OCI-LY7 (cell line): ENCODE results near the gene KRTAP5-9. TPM values are rescaled to one million over a fixed set of nuclear protein-coding genes. Genes with fewer than 3 reads are reported as not detected.
A peak's percentile ranks its signal among the peaks of the same experiment; 100 is the strongest.

Experiments
- Bru-seq: library from RNA; stranded (reverse); fragments of 400-500 nt; gene quantifications from one replicate; lab custom pipeline; 2021; lab: Mats Ljungman, UMichigan
- BruChase-seq, 2 experiments: library from RNA; stranded (reverse); fragments of 400-500 nt; gene quantifications; one replicate each; lab custom pipeline; 2021; lab: Mats Ljungman, UMichigan
- BruUV-seq: library from RNA; stranded (reverse); fragments of 400-500 nt; replicated peaks from 2 replicates; lab custom pipeline; 2021; lab: Mats Ljungman, UMichigan
- CTCF ChIA-PET: fragments of 300-600 bp; sonication (Branson Sonifier 250); formaldehyde crosslinking; loops from one replicate; lab custom pipeline; 2022; ENCODE audit warnings: antibody characterized with exemption; ENCODE audit not compliant: unreplicated experiment; lab: Charles Lee
- POLR2A ChIA-PET: fragments of 300-600 bp; sonication (Branson Sonifier 250); formaldehyde crosslinking; loops from one replicate; lab custom pipeline; 2022; ENCODE audit warnings: antibody characterized with exemption; lab: Charles Lee
- DNase-seq: peaks from one replicate; pipeline ENCODE4 v3.0.0-alpha.2; 2015; ENCODE audit warnings: low spot score
- H2AFZ ChIP-seq: fragments of 200-600 bp; sonication (generic), shearing (Covaris generic); 2 replicates; pipeline ENCODE4 v1.6.1; 2014; ENCODE audit warnings: mild to moderate bottlenecking, antibody characterized with exemption, low read length, moderate library complexity
- H3K27ac ChIP-seq: fragments of 200-600 bp; sonication (generic); 2 replicates; pipeline ENCODE4 v1.5.1; 2014; ENCODE audit warnings: mixed run types, low read depth, mild to moderate bottlenecking, moderate library complexity, low read length, inconsistent platforms; ENCODE audit not compliant: poor library complexity, severe bottlenecking
- H3K36me3 ChIP-seq: fragments of 200-600 bp; sonication (generic); 2 replicates; pipeline ENCODE4 v1.6.1; 2014; ENCODE audit warnings: mild to moderate bottlenecking, antibody characterized with exemption, low read length, moderate library complexity, mixed read lengths; ENCODE audit not compliant: insufficient read depth
- H3K4me1 ChIP-seq: fragments of 200-600 bp; sonication (generic); 2 replicates; pipeline ENCODE4 v1.5.1; 2014; ENCODE audit warnings: mild to moderate bottlenecking, low read length; ENCODE audit not compliant: insufficient read depth, poor library complexity, severe bottlenecking
- H3K4me2 ChIP-seq: fragments of 200-600 bp; sonication (generic); 2 replicates; pipeline ENCODE4 v1.6.1; 2014; ENCODE audit warnings: mild to moderate bottlenecking, low read length
- H3K4me3 ChIP-seq: fragments of 200-600 bp; sonication (generic); 2 replicates; pipeline ENCODE4 v1.5.1; 2014; ENCODE audit warnings: mild to moderate bottlenecking, low read depth, low read length; ENCODE audit not compliant: poor library complexity, severe bottlenecking
- H3K79me2 ChIP-seq: fragments of 200-600 bp; sonication (generic); 2 replicates; pipeline ENCODE4 v1.6.1; 2016; ENCODE audit warnings: low read depth, mild to moderate bottlenecking, low read length, moderate library complexity, mixed read lengths; ENCODE audit not compliant: insufficient read depth
- H3K9me2 ChIP-seq: fragments of 200-600 bp; sonication (generic); 2 replicates; pipeline ENCODE4 v1.6.1; 2016; ENCODE audit warnings: mild to moderate bottlenecking, low read length, mixed read lengths; ENCODE audit not compliant: insufficient read depth
- H3K9me3 ChIP-seq: fragments of 200-600 bp; sonication (generic); 2 replicates; pipeline ENCODE4 v1.6.1; 2014; ENCODE audit warnings: mild to moderate bottlenecking, mixed run types, low read length, mixed read lengths
- H4K20me1 ChIP-seq: fragments of 200-600 bp; sonication (generic); 2 replicates; pipeline ENCODE4 v1.6.1; 2014; ENCODE audit warnings: mild to moderate bottlenecking, antibody characterized with exemption, low read length, moderate library complexity, mixed read lengths; ENCODE audit not compliant: insufficient read depth
- EZH2phosphoT487 ChIP-seq: fragments of 200-600 bp; sonication (generic); IDR thresholded peaks from 2 replicates; pipeline ENCODE4 v1.6.1; 2018; ENCODE audit warnings: low read depth, borderline replicate concordance, mild to moderate bottlenecking, mixed run types, antibody characterized with exemption, low read length, moderate library complexity, mixed read lengths
- intact Hi-C: fragments of 100-400 bp; cut with micrococcal nuclease; formaldehyde crosslinking; loops from one replicate; pipeline ENCODE4 v1.10.0; 2022; ENCODE audit not compliant: unreplicated experiment
- long read RNA-seq: library from polyadenylated mRNA; stranded (forward); transcript quantifications from one replicate; pipeline ENCODE4 v2.0.0, GENCODE V29; 2022
- total RNA-seq, 2 experiments: library from RNA; depleted of rRNA in 1 of 2; stranded (reverse); fragments of >200 nt in 1 of 2; shearing (Covaris generic) in 1 of 2; gene quantifications; 2 replicates each; pipeline ENCODE4 v1.2.3, GENCODE V29; 2014 to 2022
- TF ChIP-seq, protein P1 (sequence below): fragments of 200-600 bp; sonication (generic); conservative IDR thresholded peaks from 2 replicates; pipeline ENCODE4 v1.5.1; 2014; ENCODE audit warnings: mild to moderate bottlenecking, antibody characterized with exemption, low read length, moderate library complexity, mixed read lengths

KRTAP5-9 gene, protein sequence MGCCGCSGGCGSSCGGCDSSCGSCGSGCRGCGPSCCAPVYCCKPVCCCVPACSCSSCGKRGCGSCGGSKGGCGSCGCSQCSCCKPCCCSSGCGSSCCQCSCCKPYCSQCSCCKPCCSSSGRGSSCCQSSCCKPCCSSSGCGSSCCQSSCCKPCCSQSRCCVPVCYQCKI
- total RNA-seq (2014; rRNA removed; shearing (Covaris generic)) (not detected in 2 replicates), total RNA-seq (2022) (not detected in 2 replicates), Bru-seq, nascent RNA (not detected), BruChase-seq, experiment 1, labeled RNA remaining after a 6-hour chase (not detected), BruChase-seq, experiment 2, labeled RNA remaining after a 2-hour chase (percentile 23 among the genes with signal in this experiment)
- long read RNA-seq, partial matches to known transcripts = 0 of 1 reads
- long read RNA-seq, other reads (novel, unspliced or antisense) = 0 of 1 reads

DNA sequence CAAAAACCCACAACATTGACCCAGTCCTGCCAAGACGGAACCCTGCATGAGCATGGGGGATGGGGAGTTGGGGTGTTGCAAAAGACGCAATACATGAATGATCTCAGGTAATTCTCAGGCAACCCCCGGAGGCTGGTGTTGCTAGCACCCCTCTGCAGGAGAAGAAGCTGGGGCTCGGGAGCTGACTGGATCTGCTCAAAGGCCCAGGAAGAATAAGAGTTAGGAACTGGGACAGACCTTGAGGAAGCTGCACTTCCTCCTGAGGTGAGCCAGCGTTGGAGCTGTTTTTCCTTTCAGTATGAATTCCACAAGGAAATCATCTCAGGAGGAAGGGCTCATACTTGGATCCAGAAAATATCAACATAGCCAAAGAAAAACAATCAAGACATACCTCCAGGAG, at the start of gene KRTAP5-9:
TSS of gene KRTAP5-9 (plus strand) at position 301 of the 400 bp plus-strand sequence. CDS start 238 bp downstream, outside the sequence.
- CTCF ChIA-PET = no interaction called here

DNA sequence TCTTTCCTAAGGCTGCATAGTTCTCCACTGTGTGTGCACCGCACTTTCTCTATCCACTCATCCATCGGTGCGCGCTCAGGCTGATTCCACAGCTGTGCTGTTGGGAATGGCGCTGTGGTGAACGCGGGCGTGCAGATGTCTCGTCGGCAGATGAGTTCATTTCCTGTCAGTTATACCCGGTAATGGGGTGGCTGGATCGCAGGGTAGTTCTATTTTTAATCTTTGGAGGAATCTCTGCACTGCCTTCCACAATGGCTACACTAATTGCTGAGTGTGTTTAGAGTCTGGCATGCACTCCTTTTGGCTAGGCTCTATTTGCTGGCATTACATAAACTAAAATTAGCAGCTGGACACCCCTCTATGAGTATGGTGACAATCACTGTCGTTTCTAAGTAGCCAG, 49.1 kb upstream of the KRTAP5-9 start:
- ChIA-PET POLR2A (no interaction called here), CTCF (no interaction called here)
- Histone ChIP-seq H4K20me1 (no peaks in the 10 kb centered on the region), H2AFZ (no peak overlapping the region), H3K4me1 (no peaks in the 10 kb centered on the region), H3K27ac (no peak overlapping the region), H3K4me3 (no peak overlapping the region), H3K79me2 (no peaks in the 10 kb centered on the region), H3K36me3 (peaks cover 33% of the 10 kb centered on the region), H3K4me2 (no peak overlapping the region), H3K9me3 (no peaks in the 10 kb centered on the region), H3K9me2 (no peaks in the 10 kb centered on the region)
- intact Hi-C loops = no loop called here
- no TSS peak for BruUV-seq
- no peak for DNase-seq
- no peak for TF ChIP-seq EZH2phosphoT487
- TF ChIP-seq, protein P1, sequence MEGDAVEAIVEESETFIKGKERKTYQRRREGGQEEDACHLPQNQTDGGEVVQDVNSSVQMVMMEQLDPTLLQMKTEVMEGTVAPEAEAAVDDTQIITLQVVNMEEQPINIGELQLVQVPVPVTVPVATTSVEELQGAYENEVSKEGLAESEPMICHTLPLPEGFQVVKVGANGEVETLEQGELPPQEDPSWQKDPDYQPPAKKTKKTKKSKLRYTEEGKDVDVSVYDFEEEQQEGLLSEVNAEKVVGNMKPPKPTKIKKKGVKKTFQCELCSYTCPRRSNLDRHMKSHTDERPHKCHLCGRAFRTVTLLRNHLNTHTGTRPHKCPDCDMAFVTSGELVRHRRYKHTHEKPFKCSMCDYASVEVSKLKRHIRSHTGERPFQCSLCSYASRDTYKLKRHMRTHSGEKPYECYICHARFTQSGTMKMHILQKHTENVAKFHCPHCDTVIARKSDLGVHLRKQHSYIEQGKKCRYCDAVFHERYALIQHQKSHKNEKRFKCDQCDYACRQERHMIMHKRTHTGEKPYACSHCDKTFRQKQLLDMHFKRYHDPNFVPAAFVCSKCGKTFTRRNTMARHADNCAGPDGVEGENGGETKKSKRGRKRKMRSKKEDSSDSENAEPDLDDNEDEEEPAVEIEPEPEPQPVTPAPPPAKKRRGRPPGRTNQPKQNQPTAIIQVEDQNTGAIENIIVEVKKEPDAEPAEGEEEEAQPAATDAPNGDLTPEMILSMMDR = no peak

More for the DNA sequence above, at the start of gene KRTAP5-9:
- DNase-seq = no peak
- Histone ChIP-seq H3K4me2 (no peak within 1 kb of the TSS), H3K36me3 (no peaks in the 10 kb centered on the region), H2AFZ (no peak within 1 kb of the TSS), H3K27ac (no peak within 1 kb of the TSS), H3K9me3 (no peaks in the 10 kb centered on the region), H3K4me1 (no peaks in the 10 kb centered on the region), H3K4me3 (no peak within 1 kb of the TSS), H4K20me1 (no peaks in the 10 kb centered on the region), H3K9me2 (no peaks in the 10 kb centered on the region), H3K79me2 (no peaks in the 10 kb centered on the region)
- BruUV-seq = no TSS peak
- intact Hi-C loops = no loop called here
- POLR2A ChIA-PET = interaction anchor here (0.6 kb wide), 1 partner anchor 53 kb away, joined by 5 read pairs; no protein-coding TSS in a partner anchor
- TF ChIP-seq, protein P1 = no peak
- no peak for TF ChIP-seq EZH2phosphoT487

DNA sequence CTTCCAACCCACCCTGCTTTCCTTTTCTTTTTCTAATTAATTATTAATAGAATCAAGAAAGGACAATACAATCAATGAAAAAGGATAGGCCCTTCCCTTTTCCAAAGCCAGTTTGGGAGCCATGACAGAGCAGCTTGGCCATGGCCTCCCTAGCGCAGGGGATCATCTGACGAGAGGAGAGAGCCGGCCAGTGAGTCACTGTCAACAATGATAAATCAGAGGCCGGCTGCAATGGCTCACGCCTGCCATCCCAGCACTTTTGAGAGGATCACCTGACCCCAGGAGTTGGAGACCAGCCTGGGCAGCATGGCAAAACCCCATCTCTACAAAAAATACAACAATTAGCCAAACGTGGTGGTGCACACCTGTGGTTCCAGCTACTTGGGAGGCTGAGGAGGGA, 48.7 kb upstream of the KRTAP5-9 start:
- Histone ChIP-seq H2AFZ (no peak overlapping the region), H3K4me1 (no peaks in the 10 kb centered on the region), H3K36me3 (peaks cover 33% of the 10 kb centered on the region), H3K4me3 (no peak overlapping the region), H3K9me2 (no peaks in the 10 kb centered on the region), H4K20me1 (no peaks in the 10 kb centered on the region), H3K4me2 (no peak overlapping the region), H3K79me2 (no peaks in the 10 kb centered on the region), H3K9me3 (no peaks in the 10 kb centered on the region), H3K27ac (no peak overlapping the region)
- ChIA-PET CTCF (no interaction called here), POLR2A (no interaction called here)
- no peak for TF ChIP-seq EZH2phosphoT487
- TF ChIP-seq, protein P1 = no peak
- intact Hi-C loops = no loop called here
- DNase-seq = no peak
- no TSS peak for BruUV-seq
